ENCODE measurements around the gene DCST2. TPM values are rescaled to one million over a fixed set of nuclear protein-coding genes. Genes with fewer than 3 reads are reported as not detected.

Gene DCST2
- total RNA-seq, 4 donors from 2014 or later, result 0.07 to 1.6 TPM; not detected in 2

DNA sequence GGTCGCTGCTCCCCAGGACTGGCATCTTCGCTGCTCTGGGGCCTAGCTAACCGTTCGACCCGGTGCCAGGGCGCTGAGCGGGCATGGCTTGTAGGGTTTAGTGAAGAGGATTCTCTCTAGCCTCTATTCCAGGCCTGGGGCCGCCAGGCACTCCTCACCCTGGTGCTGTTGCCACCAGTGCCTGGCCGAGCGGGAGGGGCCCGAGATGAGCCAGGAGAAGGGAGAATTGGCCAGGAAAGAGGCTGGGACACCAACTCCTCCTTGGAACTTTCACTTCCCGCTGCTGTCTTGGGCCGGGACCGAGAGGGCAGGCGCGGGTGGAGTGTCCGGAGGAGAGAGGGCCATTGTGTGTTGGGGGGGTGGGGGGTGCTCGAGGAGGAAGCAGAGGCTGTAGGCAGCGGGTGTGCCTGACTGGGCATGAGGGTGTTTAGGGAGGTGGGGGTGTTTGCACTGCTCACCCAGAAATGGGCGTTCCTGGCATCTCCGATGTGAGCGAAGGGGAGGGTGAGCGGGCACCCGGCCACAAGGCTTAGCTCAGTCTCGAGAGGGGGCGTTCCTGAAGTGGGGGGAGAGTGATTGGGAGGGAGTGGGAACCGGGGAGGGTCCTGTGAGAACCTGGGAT is 18.3 kb upstream of the DCST2 start:
- Histone ChIP-seq H3K9me3 (no peaks in the 10 kb centered on the region), H3K27me3 (no peaks in the 10 kb centered on the region), H3K4me1 (no peaks in the 10 kb centered on the region), H3K4me3 (peak overlapping the region; percentile 61 to 68), H3K27ac (peak overlapping the region; percentile 72 to 88), H3K36me3 (no peaks in the 10 kb centered on the region)
- TF ChIP-seq POLR2A (IDR thresholded peaks at IDR 0.05), result no peak
- TF ChIP-seq, protein P1, sequence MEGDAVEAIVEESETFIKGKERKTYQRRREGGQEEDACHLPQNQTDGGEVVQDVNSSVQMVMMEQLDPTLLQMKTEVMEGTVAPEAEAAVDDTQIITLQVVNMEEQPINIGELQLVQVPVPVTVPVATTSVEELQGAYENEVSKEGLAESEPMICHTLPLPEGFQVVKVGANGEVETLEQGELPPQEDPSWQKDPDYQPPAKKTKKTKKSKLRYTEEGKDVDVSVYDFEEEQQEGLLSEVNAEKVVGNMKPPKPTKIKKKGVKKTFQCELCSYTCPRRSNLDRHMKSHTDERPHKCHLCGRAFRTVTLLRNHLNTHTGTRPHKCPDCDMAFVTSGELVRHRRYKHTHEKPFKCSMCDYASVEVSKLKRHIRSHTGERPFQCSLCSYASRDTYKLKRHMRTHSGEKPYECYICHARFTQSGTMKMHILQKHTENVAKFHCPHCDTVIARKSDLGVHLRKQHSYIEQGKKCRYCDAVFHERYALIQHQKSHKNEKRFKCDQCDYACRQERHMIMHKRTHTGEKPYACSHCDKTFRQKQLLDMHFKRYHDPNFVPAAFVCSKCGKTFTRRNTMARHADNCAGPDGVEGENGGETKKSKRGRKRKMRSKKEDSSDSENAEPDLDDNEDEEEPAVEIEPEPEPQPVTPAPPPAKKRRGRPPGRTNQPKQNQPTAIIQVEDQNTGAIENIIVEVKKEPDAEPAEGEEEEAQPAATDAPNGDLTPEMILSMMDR (IDR thresholded peaks at IDR 0.05), result no peak
- intact Hi-C loops (cut with DNase I; ENCODE audit: low total_unique reads), result no loop called here
- peak; percentile 67 to 72 for DNase-seq

- DNase-seq, result no peak
- peak in 1 of 2 donors; percentile 49 for TF ChIP-seq POLR2A (IDR thresholded peaks at IDR 0.05)
- TF ChIP-seq, protein P1 (IDR thresholded peaks at IDR 0.05), result peak in 1 of 4 experiments; percentile 9
- peak overlapping the region; percentile 61 to 68 for H3K4me3 ChIP-seq
- no peaks in the 10 kb centered on the region for H3K36me3 ChIP-seq
- H3K9me3 ChIP-seq, result no peaks in the 10 kb centered on the region
- no peaks in the 10 kb centered on the region for H3K27me3 ChIP-seq
- peak overlapping the region; percentile 72 to 88 for H3K27ac ChIP-seq
- intact Hi-C loops (cut with DNase I; ENCODE audit: low total_unique reads), result no loop called here
- no peaks in the 10 kb centered on the region for H3K4me1 ChIP-seq
Observed at GRCh38 chr1:155051342-155051776, 17.8 kb upstream of the DCST2 start.

- peak; percentile 72 to 84 for DNase-seq
- no peaks in the 10 kb centered on the region for H3K27me3 ChIP-seq
- H3K9me3 ChIP-seq, result no peaks in the 10 kb centered on the region
- intact Hi-C loops (cut with DNase I; ENCODE audit: low total_unique reads), result no loop called here
- H3K36me3 ChIP-seq, result no peaks in the 10 kb centered on the region
- TF ChIP-seq, protein P1 (IDR thresholded peaks at IDR 0.05), result peak; percentile 66 to 89 (median 86)
- peak in 1 of 2 donors; percentile 44 for TF ChIP-seq POLR2A (IDR thresholded peaks at IDR 0.05)
- H3K4me1 ChIP-seq, result no peaks in the 10 kb centered on the region
- H3K27ac ChIP-seq, result peak within 1 kb of the TSS; percentile 74 to 88
- H3K4me3 ChIP-seq, result peak within 1 kb of the TSS; percentile 61 to 68
Observed at GRCh38 chr1:155050560-155051341, 17.2 kb upstream of the DCST2 start, which contains the start of gene ADAM15. Gene ADAM15, plus strand, starts transcription at chr1:155051316. Its CDS starts 71 bp downstream, at chr1:155051387.

GRCh38 chr1:155049651-155050559 is 16.3 kb upstream of the DCST2 start:
- TF ChIP-seq, protein P1 (IDR thresholded peaks at IDR 0.05), result no peak
- TF ChIP-seq POLR2A (IDR thresholded peaks at IDR 0.05), result no peak
- intact Hi-C loops (cut with DNase I; ENCODE audit: low total_unique reads), result no loop called here
- no peak for DNase-seq
- Histone ChIP-seq H3K4me1 (no peaks in the 10 kb centered on the region), H3K36me3 (no peaks in the 10 kb centered on the region), H3K27ac (peak overlapping the region; percentile 74 to 88), H3K27me3 (no peaks in the 10 kb centered on the region), H3K9me3 (no peaks in the 10 kb centered on the region), H3K4me3 (peak overlapping the region; percentile 61 to 68)
